ENCODE results near the gene EMC10. TPM values are rescaled to one million over a fixed set of nuclear protein-coding genes. Genes with fewer than 3 reads are reported as not detected.
A peak's percentile ranks its signal among the peaks of the same experiment; 100 is the strongest.

Gene EMC10
- total RNA-seq, 4 donors from 2014 or later = 139 to 250 (median 214) TPM

GRCh38 chr19:50537769-50538230 lies 61.5 kb downstream of the EMC10 start:
- no peak overlapping the region for H3K4me3 ChIP-seq (replicated peaks in 1 of 3)
- WGBS, 2 donors = 18 to 22% methylated on average over 15 of the region's 15 CpGs
- intact Hi-C loops (cut with DNase I) = loop anchor here (10.0 kb wide), 1 partner anchor 247 kb away; no protein-coding TSS in a partner anchor
- H3K27ac ChIP-seq = no peak overlapping the region
- no peaks in the 10 kb centered on the region for H3K4me1 ChIP-seq
- peak; percentile 70 to 74 for DNase-seq
- no peak for TF ChIP-seq POLR2A (IDR thresholded peaks at IDR 0.05)
- TF ChIP-seq, protein P1, sequence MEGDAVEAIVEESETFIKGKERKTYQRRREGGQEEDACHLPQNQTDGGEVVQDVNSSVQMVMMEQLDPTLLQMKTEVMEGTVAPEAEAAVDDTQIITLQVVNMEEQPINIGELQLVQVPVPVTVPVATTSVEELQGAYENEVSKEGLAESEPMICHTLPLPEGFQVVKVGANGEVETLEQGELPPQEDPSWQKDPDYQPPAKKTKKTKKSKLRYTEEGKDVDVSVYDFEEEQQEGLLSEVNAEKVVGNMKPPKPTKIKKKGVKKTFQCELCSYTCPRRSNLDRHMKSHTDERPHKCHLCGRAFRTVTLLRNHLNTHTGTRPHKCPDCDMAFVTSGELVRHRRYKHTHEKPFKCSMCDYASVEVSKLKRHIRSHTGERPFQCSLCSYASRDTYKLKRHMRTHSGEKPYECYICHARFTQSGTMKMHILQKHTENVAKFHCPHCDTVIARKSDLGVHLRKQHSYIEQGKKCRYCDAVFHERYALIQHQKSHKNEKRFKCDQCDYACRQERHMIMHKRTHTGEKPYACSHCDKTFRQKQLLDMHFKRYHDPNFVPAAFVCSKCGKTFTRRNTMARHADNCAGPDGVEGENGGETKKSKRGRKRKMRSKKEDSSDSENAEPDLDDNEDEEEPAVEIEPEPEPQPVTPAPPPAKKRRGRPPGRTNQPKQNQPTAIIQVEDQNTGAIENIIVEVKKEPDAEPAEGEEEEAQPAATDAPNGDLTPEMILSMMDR (IDR thresholded peaks at IDR 0.05) = peak; percentile 23 to 70 (median 54)
- no peaks in the 10 kb centered on the region for H3K27me3 ChIP-seq
- H3K9me3 ChIP-seq = no peaks in the 10 kb centered on the region
- no peaks in the 10 kb centered on the region for H3K36me3 ChIP-seq

Other genes starting within 250 kb of the EMC10 start
- gene KCNC3, start 147.1 kb upstream of the EMC10 start, total RNA-seq = 10 to 100 TPM in 3 of 4 donors, 1 to 10 TPM in 1; 5.9 to 32.8 (median 17.2) TPM
- 1 to 10 TPM in 2 of 4 donors, under 1 TPM in 2; 0.46 to 3.4 (median 1.5) TPM for gene NAPSA, start 110.9 kb upstream of the EMC10 start, total RNA-seq
- gene NR1H2, start 100.0 kb upstream of the EMC10 start, total RNA-seq = 100 to 1,000 TPM in 2 of 4 donors, 10 to 100 TPM in 2; 76.4 to 114 (median 100) TPM
- gene POLD1, start 92.2 kb upstream of the EMC10 start, total RNA-seq = 10 to 100 TPM; 12.9 to 27.5 (median 19.0) TPM
- gene SPIB, start 57.6 kb upstream of the EMC10 start, total RNA-seq = not detected
- gene MYBPC2, start 43.6 kb upstream of the EMC10 start, total RNA-seq = under 1 TPM in 1 of 4 donors, not detected in 3; 0.13 TPM
- 1 to 10 TPM; 1.4 to 8.1 (median 5.0) TPM for gene GARIN5A, start 341 bp downstream of the EMC10 start, total RNA-seq
- 10 to 100 TPM; 23.9 to 49.5 (median 41.3) TPM for gene JOSD2, start 34.7 kb downstream of the EMC10 start, total RNA-seq
- not detected for gene ASPDH, start 37.4 kb downstream of the EMC10 start, total RNA-seq
- 1 to 10 TPM in 3 of 4 donors, under 1 TPM in 1; 0.59 to 3.0 (median 1.6) TPM for gene LRRC4B, start 91.9 kb downstream of the EMC10 start, total RNA-seq
- gene SYT3, start 163.4 kb downstream of the EMC10 start, total RNA-seq = 1 to 10 TPM in 2 of 4 donors, under 1 TPM in 1, not detected in 1; 0.67 to 1.4 (median 1.3) TPM
- 1 to 10 TPM in 1 of 4 donors, not detected in 3; 1.7 TPM for gene C19orf81, start 172.9 kb downstream of the EMC10 start, total RNA-seq
- under 1 TPM in 2 of 4 donors, not detected in 2; 0.10 to 0.45 TPM for gene SHANK1, start 243.3 kb downstream of the EMC10 start, total RNA-seq
- 10 to 100 TPM in 1 of 4 donors, 1 to 10 TPM in 3; 5.0 to 16.0 (median 8.9) TPM for gene CLEC11A, start 246.9 kb downstream of the EMC10 start, total RNA-seq

All from thyroid gland (tissue), 4 donors.